GM12801 (cell line): Measurements from ENCODE around the gene TM9SF1.

Source experiments
- TF ChIP-seq, protein P1 (sequence below): IDR thresholded peaks from one replicate; pipeline ENCODE4 v1.5.1; 2011; ENCODE audit warnings: control low read depth; ENCODE audit not compliant: insufficient read length; ENCODE audit errors: extremely low read depth

Gene TM9SF1

GRCh38 chr14:24176599-24176998, 18.6 kb downstream of the TM9SF1 start:
- TF ChIP-seq, protein P1, sequence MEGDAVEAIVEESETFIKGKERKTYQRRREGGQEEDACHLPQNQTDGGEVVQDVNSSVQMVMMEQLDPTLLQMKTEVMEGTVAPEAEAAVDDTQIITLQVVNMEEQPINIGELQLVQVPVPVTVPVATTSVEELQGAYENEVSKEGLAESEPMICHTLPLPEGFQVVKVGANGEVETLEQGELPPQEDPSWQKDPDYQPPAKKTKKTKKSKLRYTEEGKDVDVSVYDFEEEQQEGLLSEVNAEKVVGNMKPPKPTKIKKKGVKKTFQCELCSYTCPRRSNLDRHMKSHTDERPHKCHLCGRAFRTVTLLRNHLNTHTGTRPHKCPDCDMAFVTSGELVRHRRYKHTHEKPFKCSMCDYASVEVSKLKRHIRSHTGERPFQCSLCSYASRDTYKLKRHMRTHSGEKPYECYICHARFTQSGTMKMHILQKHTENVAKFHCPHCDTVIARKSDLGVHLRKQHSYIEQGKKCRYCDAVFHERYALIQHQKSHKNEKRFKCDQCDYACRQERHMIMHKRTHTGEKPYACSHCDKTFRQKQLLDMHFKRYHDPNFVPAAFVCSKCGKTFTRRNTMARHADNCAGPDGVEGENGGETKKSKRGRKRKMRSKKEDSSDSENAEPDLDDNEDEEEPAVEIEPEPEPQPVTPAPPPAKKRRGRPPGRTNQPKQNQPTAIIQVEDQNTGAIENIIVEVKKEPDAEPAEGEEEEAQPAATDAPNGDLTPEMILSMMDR, result no peak

- TF ChIP-seq, protein P1, result no peak
Measured at GRCh38 chr14:24172871-24173281, 22.4 kb downstream of the TM9SF1 start.

GRCh38 chr14:24172261-24172860, 22.9 kb downstream of the TM9SF1 start:
- TF ChIP-seq, protein P1, result no peak

- TF ChIP-seq, protein P1, result no peak
Measured at GRCh38 chr14:24171422-24172260, 23.6 kb downstream of the TM9SF1 start, which contains the start of gene REC8. Gene REC8, plus strand, starts transcription at chr14:24172080. Its CDS starts 473 bp downstream, at chr14:24172553.

DNA sequence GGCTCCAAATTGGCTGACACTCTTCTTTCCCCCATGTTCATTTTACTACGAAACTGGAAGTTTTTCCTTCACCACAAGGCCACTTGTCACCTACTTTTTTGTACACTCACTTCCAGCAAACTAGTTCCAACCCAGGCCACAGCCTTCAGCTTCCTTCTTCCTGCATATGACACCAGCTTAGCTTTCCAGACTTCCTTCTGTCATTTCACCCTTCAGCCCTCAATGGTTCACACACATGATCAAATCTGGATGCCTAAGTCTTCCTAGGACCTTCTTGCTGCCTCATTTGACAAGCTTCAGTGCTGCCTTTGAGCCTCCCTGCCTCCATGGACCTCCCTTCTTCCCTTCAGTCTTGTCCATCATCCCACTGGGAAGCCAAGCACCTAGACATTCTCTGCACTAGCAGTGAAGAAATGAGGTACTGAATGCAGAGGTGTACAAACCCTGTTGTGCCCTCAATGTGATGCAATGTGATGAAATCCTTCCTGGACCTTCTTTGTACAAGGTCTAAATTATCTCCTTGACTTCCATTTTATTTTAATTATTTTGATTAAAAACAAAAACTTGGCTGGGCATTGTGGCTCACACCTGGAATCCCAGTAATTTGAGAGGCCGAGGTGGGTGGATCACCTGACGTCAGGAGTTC, 27.6 kb downstream of the TM9SF1 start:
- TF ChIP-seq, protein P1, result no peak

- TF ChIP-seq, protein P1, result no peak
Measured at GRCh38 chr14:24165785-24166184, 29.5 kb downstream of the TM9SF1 start.

DNA sequence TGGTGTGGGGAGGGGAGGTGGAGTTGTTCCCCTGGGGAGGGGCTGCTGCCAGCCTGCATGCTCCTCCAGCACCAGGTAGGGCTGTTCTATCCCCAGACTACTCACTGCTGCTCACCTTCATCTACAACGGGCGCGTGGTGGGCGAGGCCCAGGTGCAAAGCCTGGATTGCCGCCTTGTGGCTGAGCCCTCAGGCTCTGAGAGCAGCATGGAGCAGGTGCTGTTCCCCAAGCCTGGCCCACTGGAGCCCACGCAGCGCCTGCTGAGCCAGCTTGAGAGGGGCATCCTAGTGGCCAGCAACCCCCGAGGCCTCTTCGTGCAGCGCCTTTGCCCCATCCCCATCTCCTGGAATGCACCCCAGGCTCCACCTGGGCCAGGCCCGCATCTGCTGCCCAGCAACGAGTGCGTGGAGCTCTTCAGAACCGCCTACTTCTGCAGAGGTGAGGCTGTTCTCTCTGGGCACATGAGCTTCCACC, 30.7 kb downstream of the TM9SF1 start:
- TF ChIP-seq, protein P1, result no peak
